Measurements from ENCODE around the gene DNAJC16. TPM values are rescaled to one million over a fixed set of nuclear protein-coding genes. Genes with fewer than 3 reads are reported as not detected.

The DNAJC16 gene
- total and polyA plus RNA-seq, 8 donors: 15.9 to 26.3 (median 19.8) TPM

DNA sequence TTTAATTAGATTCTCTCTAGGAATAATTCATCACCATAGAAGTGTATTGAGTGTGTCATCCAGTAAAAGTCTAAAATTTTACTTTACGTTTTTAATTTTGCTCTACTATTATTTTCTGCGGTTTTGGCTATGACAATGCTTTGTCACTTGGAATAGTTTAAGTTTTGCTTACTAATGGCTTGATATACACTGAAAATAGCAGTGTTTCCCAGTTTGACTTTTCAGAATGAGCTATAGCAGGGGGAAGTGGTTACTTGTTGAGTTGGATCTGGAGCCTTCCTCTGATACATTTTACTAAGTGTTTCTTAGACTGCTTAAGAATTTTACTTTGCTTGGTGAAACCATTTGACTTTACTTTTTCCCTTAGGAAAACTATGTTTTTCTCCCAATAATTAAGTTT lies 5.0 kb downstream of the DNAJC16 start:
- no peak for DNase-seq
- no peak for TF ChIP-seq CTCF (IDR thresholded peaks at IDR 0.05)
- no peak for ATAC-seq
- H3K9me3 ChIP-seq: no peaks in the 10 kb centered on the region
- H3K4me3 ChIP-seq: no peak overlapping the region
- no peaks in the 10 kb centered on the region for H3K27me3 ChIP-seq
- H3K27ac ChIP-seq: no peak overlapping the region
- intact Hi-C loops (cut with DNase I): no loop called here
- H3K4me1 ChIP-seq: peaks cover 5 to 20% of the 10 kb centered on the region in 2 donors
- peaks cover 0 to 38% of the 10 kb centered on the region in 2 donors for H3K36me3 ChIP-seq

- intact Hi-C loops (cut with DNase I): no loop called here
- no peak overlapping the region for H3K4me3 ChIP-seq
- H3K27me3 ChIP-seq: no peaks in the 10 kb centered on the region
- H3K9me3 ChIP-seq: no peaks in the 10 kb centered on the region
- no peak overlapping the region for H3K27ac ChIP-seq
- DNase-seq: no peak
- TF ChIP-seq CTCF (IDR thresholded peaks at IDR 0.05): no peak
- H3K4me1 ChIP-seq: no peaks in the 10 kb centered on the region
- peaks cover 0 to 100% of the 10 kb centered on the region in 2 donors for H3K36me3 ChIP-seq
- ATAC-seq: no peak
Observed at GRCh38 chr1:15538771-15539170, 12.1 kb downstream of the DNAJC16 start.

- ATAC-seq (no peak), DNase-seq (no peak)
- no peak for TF ChIP-seq CTCF (IDR thresholded peaks at IDR 0.05)
- intact Hi-C loops (cut with DNase I): no loop called here
- H3K27ac ChIP-seq: no peak overlapping the region
- no peaks in the 10 kb centered on the region for H3K4me1 ChIP-seq
- H3K4me3 ChIP-seq: no peak overlapping the region
- H3K27me3 ChIP-seq: no peaks in the 10 kb centered on the region
- H3K9me3 ChIP-seq: no peaks in the 10 kb centered on the region
- peaks cover 0 to 97% of the 10 kb centered on the region in 2 donors for H3K36me3 ChIP-seq
Observed at GRCh38 chr1:15540186-15540585, 13.5 kb downstream of the DNAJC16 start.

GRCh38 chr1:15541231-15541792 lies 14.7 kb downstream of the DNAJC16 start:
- H3K27ac ChIP-seq: no peak overlapping the region
- ATAC-seq (no peak), DNase-seq (no peak)
- no peak for TF ChIP-seq CTCF (IDR thresholded peaks at IDR 0.05)
- peaks cover 0 to 97% of the 10 kb centered on the region in 2 donors for H3K36me3 ChIP-seq
- intact Hi-C loops (cut with DNase I): no loop called here
- no peaks in the 10 kb centered on the region for H3K4me1 ChIP-seq
- H3K27me3 ChIP-seq: no peaks in the 10 kb centered on the region
- H3K9me3 ChIP-seq: no peaks in the 10 kb centered on the region
- H3K4me3 ChIP-seq: no peak overlapping the region

- Histone ChIP-seq H3K9me3 (no peaks in the 10 kb centered on the region), H3K27me3 (no peaks in the 10 kb centered on the region), H3K4me3 (no peak overlapping the region), H3K36me3 (peaks cover 0 to 97% of the 10 kb centered on the region in 2 donors), H3K27ac (no peak overlapping the region), H3K4me1 (no peaks in the 10 kb centered on the region)
- ATAC-seq: no peak
- TF ChIP-seq CTCF (IDR thresholded peaks at IDR 0.05): no peak
- intact Hi-C loops (cut with DNase I): no loop called here
- no peak for DNase-seq
Observed at GRCh38 chr1:15542388-15543250, 16.0 kb downstream of the DNAJC16 start.

Measured in left lung (tissue), 10 donors.